HepG2 (cell line): ENCODE results near the gene ATAD3A. TPM values are rescaled to one million over a fixed set of nuclear protein-coding genes. Genes with fewer than 3 reads are reported as not detected.

ENCODE experiments used
- ATF6 ChIP-seq: sonication (generic); formaldehyde crosslinking; conservative IDR thresholded peaks from 2 replicates; pipeline ENCODE4 v1.4.0; 2020; ENCODE audit warnings: missing genetic modification reagents
- CBX2 ChIP-seq, 2 experiments: fragments of 200-600 bp in 1 of 2; sonication (generic); formaldehyde crosslinking in 1 of 2; IDR thresholded peaks; 2 replicates each; pipeline versions ENCODE4 v1.7.0 to v1.8.1; 2018 to 2022; ENCODE audit warnings: low read depth in 2 of 2, low read length in 1 of 2, mild to moderate bottlenecking in 1 of 2, missing genetic modification reagents in 1 of 2
- CBX5 ChIP-seq: sonication (generic); formaldehyde crosslinking; IDR thresholded peaks from 2 replicates; pipeline ENCODE4 v1.4.0; 2020; ENCODE audit warnings: missing genetic modification reagents, borderline replicate concordance
- CCDC6 ChIP-seq: sonication (generic); formaldehyde crosslinking; IDR thresholded peaks from 2 replicates; pipeline ENCODE4 v1.8.1; 2022; ENCODE audit warnings: mild to moderate bottlenecking, missing genetic modification reagents, moderate library complexity
- FOXK2 ChIP-seq: fragments of 450-650 bp; IDR thresholded peaks from 2 replicates; pipeline ENCODE4 v1.6.1; 2016
- FUBP1 ChIP-seq: sonication (generic); formaldehyde crosslinking; IDR thresholded peaks from 2 replicates; pipeline ENCODE4 v1.5.1; 2020; ENCODE audit warnings: missing genetic modification reagents, mild to moderate bottlenecking, borderline replicate concordance
- NFAT5 ChIP-seq: sonication (generic); formaldehyde crosslinking; IDR thresholded peaks from 2 replicates; pipeline ENCODE4 v1.4.0; 2020; ENCODE audit warnings: missing genetic modification reagents
- PRMT3 ChIP-seq: sonication (generic); formaldehyde crosslinking; IDR thresholded peaks from 2 replicates; pipeline ENCODE4 v1.8.1; 2022; ENCODE audit warnings: low read depth, mild to moderate bottlenecking, moderate library complexity, missing genetic modification reagents, borderline replicate concordance
- TARDBP ChIP-seq: sonication (generic); formaldehyde crosslinking; IDR thresholded peaks from 2 replicates; pipeline ENCODE4 v1.8.0; 2022; ENCODE audit warnings: mild to moderate bottlenecking, missing genetic modification reagents
- YEATS2 ChIP-seq: sonication (generic); formaldehyde crosslinking; IDR thresholded peaks from 2 replicates; pipeline ENCODE4 v1.4.0; 2020; ENCODE audit warnings: missing genetic modification reagents, borderline replicate concordance
- ZNF205 ChIP-seq: IDR thresholded peaks from 2 replicates; pipeline ENCODE4 v1.6.1; 2018; ENCODE audit warnings: missing biosample characterization, missing genetic modification reagents
- ZNF350 ChIP-seq: sonication (generic); formaldehyde crosslinking; IDR thresholded peaks from 2 replicates; pipeline ENCODE4 v1.4.0; 2020; ENCODE audit warnings: mild to moderate bottlenecking, low read depth, missing genetic modification reagents, borderline replicate concordance
- ZNF550 ChIP-seq: sonication (generic); formaldehyde crosslinking; IDR thresholded peaks from 2 replicates; pipeline ENCODE4 v1.4.0; 2020; ENCODE audit warnings: mild to moderate bottlenecking, missing genetic modification reagents, borderline replicate concordance
- ZNF784 ChIP-seq: sonication (generic); formaldehyde crosslinking; IDR thresholded peaks from 2 replicates; pipeline ENCODE4 v1.5.1; 2020; ENCODE audit warnings: missing genetic modification reagents, mild to moderate bottlenecking, borderline replicate concordance
- ZSCAN25 ChIP-seq: sonication (generic); formaldehyde crosslinking; IDR thresholded peaks from 2 replicates; pipeline ENCODE4 v1.8.0; 2022; ENCODE audit warnings: mild to moderate bottlenecking, missing genetic modification reagents
- polyA plus RNA-seq, 8 experiments: library from polyadenylated mRNA; depleted of rRNA in 3 of 8; stranded (reverse) in 7 of 8; unstranded in 1 of 8; fragments of >200 nt; fragmentation: Illumina TruSeq in 4 of 8; extraction: Trizol in 4 of 8; gene quantifications; 2 replicates each; pipeline versions ENCODE4 v1.2.1 to v1.2.3, GENCODE V29; 2011 to 2016; ENCODE audit warnings: low read depth in 4 of 8, missing spikeins in 1 of 8, mixed read lengths in 1 of 8; ENCODE audit not compliant: insufficient read depth in 1 of 8
- total RNA-seq, 5 experiments: library from RNA; depleted of rRNA; stranded (reverse); fragments of >200 nt; fragmentation: Illumina TruSeq; extraction: Trizol; gene quantifications; 2 replicates each; pipeline ENCODE4 v1.2.3, GENCODE V29; 2016; ENCODE audit warnings: low read depth in 1 of 5

ATAD3A gene
- total and polyA plus RNA-seq, 2 of the 13 experiments (the other 11 are each of a cell fraction or from before 2014, with no cell fraction given): 10.6 to 49.0 TPM

GRCh38 chr1:1574721-1575537, 63.0 kb downstream of the ATAD3A start, which contains the start of gene SSU72 (continued):
- TF ChIP-seq NFAT5 (CRISPR knock-in tag) (0 out of 2 replicates have a peak, but pooled peaks have one; percentile 79), CBX2 (IDR thresholded peaks at IDR 0.05; ENCODE audit: low read depth, low read length) (no peak), CBX2 (CRISPR knock-in tag; IDR thresholded peaks at IDR 0.05; ENCODE audit: low read depth) (no peak), ZNF350 (no peak; the same call in 1 of the 2 replicates), FUBP1 (CRISPR knock-in tag) (0 out of 2 replicates have a peak, but pooled peaks have one; percentile 48), YEATS2 (CRISPR knock-in tag) (peak; percentile 88), ZNF784 (CRISPR knock-in tag) (peak; percentile 38; the same call in 1 of the 2 replicates), CCDC6 (CRISPR knock-in tag) (peak; percentile 61; the same call in 1 of the 2 replicates), FOXK2 (peak; percentile 73; the same call in 1 of the 2 replicates), CBX5 (CRISPR knock-in tag) (no peak), TARDBP (peak; percentile 72; the same call in 1 of the 2 replicates), ZSCAN25 (CRISPR knock-in tag) (peak; percentile 23), ATF6 (0 out of 2 replicates have a peak, but pooled peaks have one; percentile 75), ZNF550 (CRISPR knock-in tag) (0 out of 2 replicates have a peak, but pooled peaks have one; percentile 35), ZNF205 (CRISPR knock-in tag) (0 out of 2 replicates have a peak, but pooled peaks have one; percentile 61), PRMT3 (0 out of 2 replicates have a peak, but pooled peaks have one; percentile 29)
